HG03095 (cell line): ENCODE results near the gene CPN1.
"Not testable (repeated sequence)": the region's sequence is repeated elsewhere in the genome, so short reads cannot be mapped to it uniquely, and the experiment has no call there.

ENCODE experiments used
- ATAC-seq: cut with Tn5 transposase; IDR thresholded peaks from one replicate; pipeline ENCODE4 v1.9.1; 2021; ENCODE audit warnings: moderate library complexity; ENCODE audit not compliant: unreplicated experiment

The CPN1 gene

DNA sequence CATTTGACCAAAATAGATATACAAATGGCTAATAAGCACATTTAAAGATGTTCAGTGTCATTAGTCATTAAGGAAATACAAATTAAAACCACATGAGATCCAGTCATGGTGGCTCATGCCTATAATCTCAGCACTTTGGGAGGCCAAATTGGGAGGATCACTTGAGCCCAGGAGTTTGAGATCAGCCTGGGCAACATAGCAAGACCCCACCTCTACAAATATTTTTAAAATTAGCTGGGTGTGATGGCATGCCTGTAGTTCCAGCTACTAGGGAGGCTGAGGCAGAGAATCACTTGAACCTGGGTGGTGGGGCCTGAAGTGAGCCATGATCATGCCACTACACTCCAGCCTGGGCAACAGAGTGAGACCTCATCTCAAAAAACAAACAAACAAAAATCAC, 607 bp upstream of the CPN1 start:
- not testable (repeated sequence) for ATAC-seq

DNA sequence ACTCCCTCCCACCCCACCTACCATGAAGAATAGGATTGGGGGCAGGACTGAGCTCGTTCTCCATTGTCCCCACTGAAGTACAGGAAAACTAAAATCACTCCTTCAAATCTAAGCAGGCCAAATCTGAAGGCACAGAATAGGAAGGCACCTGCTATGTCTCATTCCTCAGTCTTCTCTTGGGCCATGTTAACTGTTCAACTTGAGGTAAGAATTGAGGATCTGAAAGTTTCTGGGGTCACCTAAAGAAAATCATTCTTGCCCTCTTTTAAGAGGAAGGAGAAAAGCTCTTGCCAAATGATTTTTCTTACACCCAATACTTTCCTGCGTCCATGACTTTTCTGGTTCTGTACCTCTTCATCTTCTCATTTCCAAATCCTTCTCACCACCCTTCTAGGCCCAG, 4.9 kb downstream of the CPN1 start:
- ATAC-seq, result no peak

DNA sequence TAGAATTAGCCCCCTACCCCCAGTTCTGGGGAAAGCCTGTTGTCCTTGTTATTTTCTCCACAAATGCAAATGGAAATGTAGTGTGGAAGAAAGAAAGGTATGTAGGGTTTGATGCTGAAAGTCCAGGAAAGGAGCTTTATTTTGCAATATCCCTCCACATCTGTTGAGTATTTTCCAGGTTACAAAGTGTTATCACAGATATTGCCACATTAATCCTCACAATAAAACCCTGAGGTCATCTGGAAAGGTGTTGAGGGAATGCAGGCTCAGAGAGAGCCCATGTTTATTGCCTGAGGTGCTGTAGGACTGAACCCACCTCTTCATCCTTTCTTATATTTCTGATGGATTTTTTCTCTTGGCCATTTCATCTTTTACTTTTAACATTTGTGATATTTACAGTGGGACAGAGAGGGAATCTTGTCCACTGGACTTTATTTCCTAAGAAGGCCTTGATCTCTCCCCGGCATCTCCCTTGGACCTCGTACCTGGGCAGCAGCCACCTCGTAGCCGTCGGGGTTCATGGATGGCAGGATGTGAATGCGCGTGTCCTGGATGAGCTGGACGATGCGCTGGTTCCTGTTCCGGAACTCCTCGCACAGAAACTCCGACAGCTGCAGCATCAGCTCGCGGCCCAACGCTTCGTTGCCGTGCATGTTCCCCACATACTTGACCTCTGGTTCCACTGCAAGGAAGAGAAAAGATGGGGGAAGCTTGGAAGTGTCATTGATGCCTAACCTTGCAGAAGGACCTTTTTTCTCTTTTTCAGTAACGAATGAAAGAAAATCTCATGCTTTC, 6.0 kb downstream of the CPN1 start:
- no peak for ATAC-seq

DNA sequence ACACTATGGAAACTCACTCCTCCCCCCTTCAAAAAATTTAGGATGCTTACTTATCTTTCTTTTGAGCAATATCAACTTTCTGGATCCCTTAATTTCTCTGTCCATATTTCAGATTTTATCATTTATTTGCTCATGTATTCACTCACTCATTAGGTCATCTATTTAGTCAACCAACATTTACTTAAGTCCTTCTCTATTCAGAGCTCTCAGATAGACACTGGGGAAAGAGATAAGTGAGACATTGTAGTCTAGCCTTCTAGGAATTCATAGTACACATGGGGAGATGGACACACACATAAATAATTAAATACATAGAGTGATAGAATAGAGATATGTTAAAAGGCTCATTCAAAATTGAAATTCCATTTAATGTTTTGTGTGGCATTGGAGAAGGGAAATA, 9.2 kb downstream of the CPN1 start:
- no peak for ATAC-seq

DNA sequence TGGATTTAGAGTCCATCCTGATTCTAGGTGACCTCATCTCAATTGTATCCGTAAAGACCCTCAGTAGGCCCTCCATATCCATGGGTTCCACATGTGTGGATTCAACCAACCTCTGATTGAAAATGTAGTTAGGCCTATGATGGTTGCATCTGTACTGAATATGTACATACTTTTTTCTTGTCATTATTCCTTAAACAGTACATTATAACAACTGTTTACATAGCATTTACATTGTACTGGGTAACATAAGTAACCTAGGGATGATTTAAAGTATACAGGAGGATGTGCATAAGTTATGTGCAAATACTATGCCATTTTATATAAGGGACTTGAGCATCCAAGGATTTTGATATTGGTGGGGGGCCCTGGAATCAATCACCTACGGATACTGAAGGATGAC, 10.1 kb downstream of the CPN1 start:
- ATAC-seq, result no peak

DNA sequence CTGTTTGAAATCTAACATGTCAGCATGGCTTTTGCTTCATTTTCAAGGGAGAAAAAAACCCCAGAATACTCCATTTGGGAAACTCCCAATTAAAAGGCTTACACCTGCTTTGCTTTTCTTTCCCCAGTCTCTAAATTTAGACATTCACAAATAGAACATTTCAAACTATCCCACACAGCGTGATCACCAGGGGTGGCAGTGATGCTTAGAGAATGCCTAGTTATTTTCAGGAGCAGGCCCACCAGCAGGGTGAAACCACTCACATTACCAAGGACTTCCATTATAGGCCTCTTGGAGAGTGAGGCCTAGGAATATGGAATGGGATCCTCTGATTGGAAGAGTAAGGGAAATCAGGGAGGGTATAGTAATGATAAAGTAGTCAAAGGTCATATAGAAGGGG, 14.2 kb downstream of the CPN1 start:
- no peak for ATAC-seq

DNA sequence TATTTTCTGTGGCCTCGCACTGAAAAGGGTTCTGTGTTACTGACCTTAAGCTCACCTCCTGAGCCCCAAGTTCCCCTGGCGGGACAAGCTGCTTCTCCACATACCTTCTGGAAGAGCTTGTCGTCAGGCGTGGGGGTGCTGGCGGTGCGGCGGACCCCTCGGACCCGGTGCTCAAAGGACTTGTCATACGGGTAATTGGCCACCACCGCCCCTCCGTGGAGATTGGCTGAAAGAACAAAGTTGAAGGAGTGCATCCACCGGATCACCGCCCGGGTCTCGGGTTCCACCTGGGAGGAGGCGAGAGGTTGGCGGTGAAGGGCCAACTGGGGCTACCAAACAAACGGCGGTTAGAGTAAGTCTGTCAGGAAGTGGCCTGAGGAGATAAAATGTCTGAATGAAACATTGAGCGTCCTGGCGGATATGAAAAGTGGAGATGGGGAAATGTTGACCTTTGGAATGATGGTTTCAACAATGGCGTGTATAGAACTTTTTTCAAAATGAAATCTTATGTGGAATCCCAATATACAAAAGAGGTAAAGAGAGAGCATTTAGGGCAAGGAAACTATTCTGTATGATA, 16.5 kb downstream of the CPN1 start:
- no peak for ATAC-seq

DNA sequence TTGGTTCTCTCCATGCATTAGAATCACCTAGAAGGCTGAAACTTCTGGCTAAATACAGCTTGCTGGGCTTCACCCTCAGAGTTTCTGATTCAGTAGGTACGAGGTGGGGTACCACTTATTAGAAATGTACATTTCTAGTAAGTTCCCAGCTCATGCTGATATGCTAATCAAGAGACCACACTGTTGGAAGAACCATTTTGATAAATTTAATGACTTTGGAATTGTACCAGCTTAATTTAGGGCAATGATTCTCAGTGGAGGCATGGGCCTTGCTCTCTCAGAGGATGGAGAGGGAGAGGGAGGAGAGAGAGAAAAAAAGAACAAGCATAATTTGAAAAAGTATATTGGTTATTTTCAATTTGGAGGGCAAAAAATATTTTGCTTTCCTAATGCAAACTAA, 20.3 kb downstream of the CPN1 start:
- ATAC-seq, result no peak

DNA sequence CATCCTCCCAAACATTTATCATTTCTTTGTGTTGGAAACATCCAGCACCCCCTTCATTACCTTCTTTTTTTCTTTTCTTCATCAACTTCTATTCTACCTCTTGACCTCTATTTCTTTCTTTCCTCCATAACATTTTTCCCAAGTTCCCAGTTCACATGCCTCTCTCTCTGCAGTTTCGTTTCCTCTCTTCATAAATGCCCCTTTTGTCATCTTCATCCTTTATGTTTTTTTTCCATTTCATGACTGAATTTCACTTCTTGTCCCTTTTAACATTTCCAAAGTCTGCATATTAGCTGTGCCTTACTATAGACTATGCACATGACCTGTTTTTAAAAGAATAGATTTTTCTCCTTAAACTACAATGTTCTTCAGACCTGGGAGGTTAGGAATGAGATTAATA, 23.7 kb downstream of the CPN1 start:
- no peak for ATAC-seq

DNA sequence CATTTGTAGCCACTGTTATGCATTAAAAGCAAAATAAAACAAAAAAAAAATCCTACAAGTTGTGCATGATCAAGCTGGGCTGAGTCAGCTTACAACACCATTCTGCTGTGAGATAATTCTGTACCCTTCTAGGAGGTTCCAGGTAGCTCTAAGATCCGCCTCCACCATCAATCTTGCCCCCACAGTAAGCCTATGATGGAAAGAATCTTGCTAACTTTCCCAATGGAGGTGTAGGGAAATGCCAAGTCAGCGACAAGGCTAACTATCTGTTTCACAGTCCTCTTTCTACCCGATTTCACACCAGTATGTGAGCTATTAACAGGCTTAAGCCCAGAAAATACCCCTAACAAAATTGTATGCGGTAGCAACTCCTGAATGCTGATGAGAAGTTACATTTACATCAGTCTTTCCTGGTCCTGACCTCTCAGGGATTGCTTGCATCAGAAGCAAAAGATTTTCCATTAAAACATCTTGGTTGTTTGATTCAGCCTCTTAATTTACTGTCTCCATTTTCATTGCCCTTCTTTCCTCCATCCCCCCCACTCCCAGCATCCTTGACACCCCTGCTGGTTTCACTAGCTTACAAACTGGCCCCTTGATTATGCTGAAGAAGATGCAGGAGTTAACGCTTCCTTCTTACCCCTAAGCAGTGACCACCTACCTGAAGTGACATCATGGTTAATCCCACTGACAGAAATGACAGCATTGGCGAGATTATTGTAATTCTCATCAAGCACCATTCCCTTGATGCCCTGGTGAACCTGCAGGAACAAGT, 27.8 kb downstream of the CPN1 start:
- ATAC-seq, result no peak

DNA sequence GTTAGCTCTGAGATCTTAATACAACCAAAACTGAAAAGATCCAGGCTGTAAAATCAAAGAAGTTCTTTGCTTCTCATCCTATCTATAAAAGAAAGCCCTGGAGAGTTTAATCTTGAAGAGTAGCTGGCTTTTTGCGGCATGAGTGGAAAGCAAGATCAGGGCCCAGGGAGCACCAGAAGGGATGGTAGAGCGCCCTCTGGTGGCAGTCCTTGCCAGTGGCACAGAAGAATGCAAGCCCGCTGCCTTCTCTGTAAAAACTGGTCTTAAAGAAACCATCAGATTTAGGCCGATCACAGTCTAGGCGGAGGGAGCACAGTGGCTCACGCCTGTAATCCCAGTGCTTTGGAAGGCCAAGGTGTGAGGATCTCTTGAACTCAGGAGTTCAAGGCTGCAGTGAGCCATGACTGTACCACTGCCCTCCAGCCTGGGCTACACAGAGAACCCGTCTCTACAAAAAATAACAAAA, 35.6 kb downstream of the CPN1 start:
- ATAC-seq, result peak; percentile 69

DNA sequence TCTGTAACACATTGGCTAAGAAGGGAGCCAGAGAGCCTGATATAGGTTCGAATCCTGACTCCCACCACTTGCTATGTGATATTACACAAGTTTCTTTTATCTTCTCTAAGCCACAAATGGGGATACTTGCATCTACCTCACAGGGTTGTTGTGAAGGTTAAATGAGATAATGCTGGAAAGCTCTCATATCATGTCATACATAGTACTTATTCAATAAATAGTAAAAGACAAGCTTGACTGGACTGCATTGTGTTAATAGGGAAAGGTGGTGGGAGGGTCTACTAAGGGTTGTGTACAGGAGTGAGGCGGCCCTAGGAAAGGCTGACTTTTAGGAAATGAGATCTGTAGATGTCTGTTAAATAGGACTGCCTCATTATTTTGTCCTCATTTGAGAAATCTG, 36.1 kb downstream of the CPN1 start:
- ATAC-seq, result no peak

DNA sequence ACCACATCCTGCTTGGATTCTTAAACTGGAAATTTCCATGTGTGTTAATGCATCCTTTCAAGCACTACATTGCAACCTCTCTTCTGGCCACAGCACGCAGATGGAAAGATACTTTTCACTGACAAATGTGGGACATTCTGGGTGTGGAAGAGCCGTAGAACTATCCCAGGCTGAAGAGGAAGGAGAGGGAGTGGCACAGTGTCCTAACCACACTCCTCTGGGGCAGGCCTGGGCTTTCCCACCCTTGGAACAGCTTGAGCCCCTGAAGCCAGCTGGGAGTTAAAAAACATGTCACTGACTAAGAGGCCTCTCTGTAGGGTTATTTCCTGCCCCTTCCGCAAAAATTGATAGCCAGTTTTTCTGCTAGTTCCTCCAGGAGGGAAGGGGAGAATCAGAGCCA, 37.9 kb downstream of the CPN1 start:
- no peak for ATAC-seq

DNA sequence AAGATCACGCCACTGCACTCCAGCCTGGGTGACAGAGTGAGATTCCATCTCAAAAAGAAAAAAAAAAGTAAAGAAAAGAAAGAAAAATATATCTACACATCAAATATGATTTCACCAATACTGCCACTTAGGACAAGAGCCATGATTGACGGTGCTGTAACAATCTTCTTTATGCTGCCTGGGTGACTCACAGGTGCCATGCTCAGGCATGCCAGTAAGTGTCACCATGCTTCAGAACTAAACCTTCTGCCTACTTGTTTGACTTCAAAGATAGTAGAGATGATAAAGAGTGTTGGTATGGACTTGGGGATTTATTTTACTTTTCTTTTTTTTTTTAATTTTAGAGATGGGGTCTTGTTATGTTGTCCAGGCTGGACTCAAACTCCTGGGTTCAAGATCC, 38.3 kb downstream of the CPN1 start:
- ATAC-seq, result no peak

DNA sequence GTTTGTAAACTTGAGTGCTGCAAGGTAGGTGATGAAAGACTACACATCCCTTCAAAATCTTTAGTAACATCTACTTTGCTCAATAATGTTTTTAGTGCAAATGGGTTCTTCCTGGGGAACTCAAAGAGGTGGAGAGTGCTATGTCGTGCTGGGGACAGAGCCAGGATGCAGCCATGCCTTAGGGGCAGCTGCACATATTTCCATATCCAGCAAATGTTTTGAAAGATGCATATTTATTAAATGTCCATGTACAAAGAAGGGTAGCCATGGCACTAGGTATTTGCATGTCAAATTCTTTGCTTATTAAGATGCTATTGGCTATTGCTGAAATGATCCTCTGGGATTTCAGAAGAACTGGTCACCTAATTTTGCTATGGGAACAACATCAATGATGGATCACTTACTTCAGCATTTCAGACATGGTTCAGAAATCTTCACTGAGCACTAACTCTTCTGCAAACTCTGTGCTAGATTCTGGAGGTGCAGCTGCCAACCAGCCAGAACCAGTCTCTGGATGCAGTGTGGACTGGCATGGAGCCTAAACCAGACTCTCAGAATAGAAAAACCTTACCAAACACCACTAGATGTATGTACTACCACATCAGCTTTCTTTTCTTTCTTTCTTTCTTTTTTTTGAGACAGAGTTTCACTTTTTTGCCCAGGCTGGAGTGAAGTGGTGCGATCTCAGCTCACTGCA, 40.2 kb downstream of the CPN1 start:
- no peak for ATAC-seq

DNA sequence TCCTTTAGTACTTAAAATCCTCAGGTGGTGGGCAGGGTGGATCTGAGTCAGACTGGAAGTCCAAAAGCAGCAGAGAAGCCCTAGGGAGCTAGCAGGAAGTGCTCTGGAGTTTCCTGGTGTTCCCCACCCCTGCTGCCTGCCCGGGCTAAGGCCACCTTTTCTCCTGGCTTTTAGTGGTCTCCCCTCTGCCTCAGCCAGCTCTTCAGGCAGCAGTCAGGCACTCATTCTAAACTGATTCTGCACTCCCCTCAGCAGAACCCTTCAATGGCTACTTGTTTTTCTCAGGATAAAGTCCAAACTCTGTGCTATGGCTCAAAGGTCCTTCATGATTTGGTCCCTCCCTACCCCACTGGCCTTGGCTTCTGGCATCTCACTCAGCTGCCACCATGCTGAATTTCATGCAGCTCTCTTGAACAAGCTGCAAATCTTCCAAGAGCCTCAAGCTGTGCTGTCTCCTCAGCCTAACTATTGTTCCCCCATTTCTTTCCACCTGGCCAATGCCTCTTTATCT, 43.1 kb downstream of the CPN1 start:
- no peak for ATAC-seq

DNA sequence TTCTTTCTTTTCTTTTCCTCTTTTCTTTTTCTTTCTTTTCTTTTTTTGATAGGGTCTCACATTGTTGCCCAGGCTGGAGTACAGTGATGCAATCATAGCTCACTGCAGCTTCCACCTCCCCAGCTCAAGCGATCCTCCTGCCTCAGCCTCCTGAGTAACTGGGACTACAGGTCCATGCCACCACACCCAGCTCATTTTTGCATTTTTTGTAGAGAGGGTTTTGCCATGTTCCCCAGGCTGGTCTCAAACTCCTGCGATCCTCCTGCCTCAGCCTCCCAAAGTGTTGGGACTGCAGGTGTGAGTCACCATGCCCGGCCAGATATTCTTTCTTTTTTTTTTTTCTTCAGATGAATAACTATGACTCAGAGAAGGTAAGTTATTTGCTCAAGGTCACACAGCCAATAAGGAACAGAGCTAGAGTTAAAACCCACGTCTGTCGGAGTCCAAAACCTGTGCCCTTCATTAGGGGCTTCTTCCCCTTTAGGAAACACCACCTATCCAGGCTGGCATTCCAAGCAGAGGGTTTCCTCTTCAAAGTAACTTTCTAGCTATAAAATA, 43.8 kb downstream of the CPN1 start:
- ATAC-seq, result no peak

DNA sequence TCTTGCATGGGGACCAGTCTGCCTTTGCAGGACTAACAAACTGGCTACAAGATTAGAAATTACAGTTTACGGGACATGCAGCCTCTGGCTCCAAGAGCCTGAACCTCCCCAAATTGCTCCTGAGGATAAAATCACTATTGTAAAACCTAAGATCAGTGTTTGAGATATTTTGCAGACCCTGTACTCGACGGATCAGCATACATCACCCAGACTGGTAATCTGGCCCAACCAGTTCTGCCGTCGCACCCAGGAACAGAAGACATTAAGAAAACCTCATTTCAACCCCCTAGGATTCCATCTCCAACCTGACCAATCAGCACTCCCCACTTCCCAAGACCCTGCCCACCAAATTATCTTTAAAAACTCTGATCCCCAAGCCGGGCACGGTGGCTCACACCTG, 44.8 kb downstream of the CPN1 start:
- no peak for ATAC-seq

DNA sequence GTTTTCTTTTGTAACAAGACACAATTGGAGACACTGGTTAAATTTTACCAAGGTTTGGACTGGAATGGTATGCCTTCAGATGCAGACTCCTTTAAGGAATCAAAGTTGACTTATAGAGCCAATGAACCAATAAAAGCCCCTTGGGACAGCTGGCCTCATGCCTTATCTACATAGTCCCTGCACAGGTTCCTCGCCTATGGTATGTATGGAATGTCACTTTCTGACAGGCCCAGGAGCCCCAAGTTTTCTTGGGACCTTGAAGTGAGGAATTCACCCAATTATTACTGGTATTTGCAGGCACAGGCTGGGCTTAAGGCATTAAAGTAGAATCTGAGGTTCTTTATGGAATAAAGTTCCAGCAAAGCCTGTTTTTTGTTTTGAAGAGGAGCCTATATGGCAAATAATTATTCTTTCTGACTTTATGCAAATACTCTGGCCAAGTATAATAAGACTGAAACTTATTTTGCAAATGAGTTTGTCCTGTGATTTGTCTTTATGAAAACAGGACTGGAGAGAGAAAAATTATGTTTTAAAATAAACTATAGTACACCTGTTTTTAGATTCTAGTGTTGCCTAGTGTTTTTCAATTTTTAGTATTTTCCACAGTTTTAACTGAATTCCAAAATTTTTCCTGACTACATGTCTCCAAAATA, 47.8 kb downstream of the CPN1 start:
- ATAC-seq, result no peak

DNA sequence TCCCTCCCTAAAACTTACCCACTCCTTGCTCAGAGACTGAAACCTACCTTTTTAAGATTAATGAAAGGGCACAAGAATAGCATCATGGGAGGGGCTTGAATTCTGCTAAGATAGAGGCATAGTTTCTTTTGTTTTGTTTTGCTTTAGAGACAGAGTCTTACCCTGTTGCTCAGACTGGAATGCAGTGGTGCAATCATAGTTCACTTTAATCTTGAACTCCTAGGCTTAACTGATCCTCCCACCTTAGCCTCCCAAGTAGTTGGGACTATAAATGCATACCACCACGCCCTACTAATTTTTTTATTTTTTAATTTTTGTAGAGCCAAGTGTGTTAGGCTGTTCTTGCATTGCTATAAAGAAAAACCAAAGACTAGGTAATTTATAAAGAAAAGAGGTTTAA, 54.3 kb downstream of the CPN1 start:
- no peak for ATAC-seq
